Endothelial cell (in vitro differentiated cells): Measurements from ENCODE around the gene CLPTM1L. TPM values are rescaled to one million over a fixed set of nuclear protein-coding genes. Genes with fewer than 3 reads are reported as not detected.
A peak's percentile ranks its signal among the peaks of the same experiment; 100 is the strongest.

ENCODE experiments used
- DNase-seq: peaks from one replicate; pipeline ENCODE4 v3.0.0; 2021; ENCODE audit warnings: low spot score
- H3K27ac Mint-ChIP-seq: one replicate; pipeline ENCODE4 v1.8.0; 2021; ENCODE audit warnings: mixed read lengths, inconsistent platforms; ENCODE audit not compliant: unreplicated experiment
- H3K27me3 Mint-ChIP-seq: one replicate; pipeline ENCODE4 v1.8.0; 2021; ENCODE audit warnings: mild to moderate bottlenecking, moderate library complexity, mixed read lengths, inconsistent platforms; ENCODE audit not compliant: unreplicated experiment
- H3K36me3 Mint-ChIP-seq: one replicate; pipeline ENCODE4 v1.8.0; 2021; ENCODE audit warnings: mild to moderate bottlenecking, low read depth, mixed read lengths, inconsistent platforms; ENCODE audit not compliant: unreplicated experiment
- H3K4me1 Mint-ChIP-seq: one replicate; pipeline ENCODE4 v1.8.0; 2021; ENCODE audit warnings: mild to moderate bottlenecking, mixed read lengths, inconsistent platforms; ENCODE audit not compliant: unreplicated experiment
- H3K4me3 Mint-ChIP-seq: one replicate; pipeline ENCODE4 v1.8.0; 2021; ENCODE audit warnings: mild to moderate bottlenecking, mixed read lengths, inconsistent platforms; ENCODE audit not compliant: unreplicated experiment
- H3K9me3 Mint-ChIP-seq: one replicate; pipeline ENCODE4 v1.8.0; 2021; ENCODE audit warnings: mixed read lengths, inconsistent platforms; ENCODE audit not compliant: unreplicated experiment
- CTCF ChIP-seq: fragments of 200-600 bp; sonication (generic); IDR thresholded peaks from one replicate; pipeline ENCODE4 v1.5.0; 2021; ENCODE audit warnings: antibody characterized with exemption; ENCODE audit not compliant: unreplicated experiment
- total RNA-seq: library from RNA; stranded (reverse); fragmentation: NEBNext Ultra II Directional; extraction: Animal tissue kit (Norgen Biotek cat#: 25700); gene quantifications from one replicate; pipeline ENCODE4 v1.2.1, GENCODE V29; 2021; ENCODE audit not compliant: unreplicated experiment

Gene CLPTM1L
- total RNA-seq, 1 donor from 2014 or later: 86.6 TPM

- DNase-seq: no peak
- no peaks in the 10 kb centered on the region for H3K9me3 Mint-ChIP-seq
- peaks cover 4% of the 10 kb centered on the region for H3K27me3 Mint-ChIP-seq
- TF ChIP-seq CTCF: no peak
- H3K36me3 Mint-ChIP-seq: no peaks in the 10 kb centered on the region
- H3K4me1 Mint-ChIP-seq: no peaks in the 10 kb centered on the region
- no peak overlapping the region for H3K4me3 Mint-ChIP-seq
- H3K27ac Mint-ChIP-seq: no peak overlapping the region
Measured at GRCh38 chr5:1298067-1298551, 46.8 kb downstream of the CLPTM1L start.

GRCh38 chr5:1297243-1297642 lies 47.7 kb downstream of the CLPTM1L start:
- H3K4me1 Mint-ChIP-seq: no peaks in the 10 kb centered on the region
- no peak overlapping the region for H3K27ac Mint-ChIP-seq
- no peaks in the 10 kb centered on the region for H3K36me3 Mint-ChIP-seq
- no peaks in the 10 kb centered on the region for H3K9me3 Mint-ChIP-seq
- no peak for TF ChIP-seq CTCF
- H3K27me3 Mint-ChIP-seq: peaks cover 12% of the 10 kb centered on the region
- H3K4me3 Mint-ChIP-seq: no peak overlapping the region
- DNase-seq: no peak

- H3K4me3 Mint-ChIP-seq: peak overlapping the region; percentile 51
- TF ChIP-seq CTCF: no peak
- H3K4me1 Mint-ChIP-seq: no peaks in the 10 kb centered on the region
- H3K9me3 Mint-ChIP-seq: no peaks in the 10 kb centered on the region
- no peak overlapping the region for H3K27ac Mint-ChIP-seq
- H3K36me3 Mint-ChIP-seq: no peaks in the 10 kb centered on the region
- H3K27me3 Mint-ChIP-seq: peaks cover 12% of the 10 kb centered on the region
- no peak for DNase-seq
Measured at GRCh38 chr5:1295650-1296037, 49.3 kb downstream of the CLPTM1L start.

GRCh38 chr5:1294835-1295649 lies 49.9 kb downstream of the CLPTM1L start, which contains the start of gene TERT:
Gene TERT (minus strand): TSS chr5:1295068. CDS start chr5:1294989, 79 bp downstream.
- peak; percentile 70 for DNase-seq
- no peak for TF ChIP-seq CTCF
- Mint-ChIP-seq H3K27me3 (peaks cover 12% of the 10 kb centered on the region), H3K9me3 (no peaks in the 10 kb centered on the region), H3K4me3 (peak within 1 kb of the TSS; percentile 51), H3K27ac (no peak within 1 kb of the TSS), H3K4me1 (no peaks in the 10 kb centered on the region), H3K36me3 (no peaks in the 10 kb centered on the region)

- Mint-ChIP-seq H3K9me3 (no peaks in the 10 kb centered on the region), H3K4me1 (no peaks in the 10 kb centered on the region), H3K36me3 (no peaks in the 10 kb centered on the region), H3K27me3 (peaks cover 12% of the 10 kb centered on the region), H3K4me3 (no peak overlapping the region), H3K27ac (no peak overlapping the region)
- no peak for TF ChIP-seq CTCF
- no peak for DNase-seq
Measured at GRCh38 chr5:1294206-1294834, 50.6 kb downstream of the CLPTM1L start.
